ENCODE results near the gene RALGAPA2.

- TF ChIP-seq ARNTL (CRISPR knock-in tag; IDR thresholded peaks at IDR 0.05; ENCODE audit: borderline replicate concordance, low read depth): no peak
- no peak for TF ChIP-seq CSRNP3 (CRISPR knock-in tag; IDR thresholded peaks at IDR 0.05)
- no peak for TF ChIP-seq SNAI2 (CRISPR knock-in tag; IDR thresholded peaks at IDR 0.05)
- TF ChIP-seq ZC3H10 (CRISPR knock-in tag; IDR thresholded peaks at IDR 0.05): no peak
- TF ChIP-seq PATZ1 (CRISPR knock-in tag; IDR thresholded peaks at IDR 0.05; ENCODE audit: borderline replicate concordance): no peak
Observed at GRCh38 chr20:20463933-20464374, 248.5 kb downstream of the RALGAPA2 start.
